Fibroblast of lung (primary cell): ENCODE measurements around the gene TOP3A.

Experiments
- EZH2 ChIP-seq: IDR thresholded peaks from 2 replicates; pipeline ENCODE4 v1.5.1; 2012; ENCODE audit warnings: low read length, control low read depth, mild to moderate bottlenecking; ENCODE audit errors: missing control alignments
- TF ChIP-seq, protein P1 (sequence below), 2 donors: IDR thresholded peaks in 1 of 2; conservative IDR thresholded peaks in 1 of 2; 1 replicate in 1 of 2; 2 replicates in 1 of 2; pipeline ENCODE4 v1.5.1; 2011 to 2012; ENCODE audit warnings: low read length in 2 of 2, control low read depth in 1 of 2, inconsistent platforms in 1 of 2, low read depth in 1 of 2, mild to moderate bottlenecking in 1 of 2

- TF ChIP-seq, protein P1, sequence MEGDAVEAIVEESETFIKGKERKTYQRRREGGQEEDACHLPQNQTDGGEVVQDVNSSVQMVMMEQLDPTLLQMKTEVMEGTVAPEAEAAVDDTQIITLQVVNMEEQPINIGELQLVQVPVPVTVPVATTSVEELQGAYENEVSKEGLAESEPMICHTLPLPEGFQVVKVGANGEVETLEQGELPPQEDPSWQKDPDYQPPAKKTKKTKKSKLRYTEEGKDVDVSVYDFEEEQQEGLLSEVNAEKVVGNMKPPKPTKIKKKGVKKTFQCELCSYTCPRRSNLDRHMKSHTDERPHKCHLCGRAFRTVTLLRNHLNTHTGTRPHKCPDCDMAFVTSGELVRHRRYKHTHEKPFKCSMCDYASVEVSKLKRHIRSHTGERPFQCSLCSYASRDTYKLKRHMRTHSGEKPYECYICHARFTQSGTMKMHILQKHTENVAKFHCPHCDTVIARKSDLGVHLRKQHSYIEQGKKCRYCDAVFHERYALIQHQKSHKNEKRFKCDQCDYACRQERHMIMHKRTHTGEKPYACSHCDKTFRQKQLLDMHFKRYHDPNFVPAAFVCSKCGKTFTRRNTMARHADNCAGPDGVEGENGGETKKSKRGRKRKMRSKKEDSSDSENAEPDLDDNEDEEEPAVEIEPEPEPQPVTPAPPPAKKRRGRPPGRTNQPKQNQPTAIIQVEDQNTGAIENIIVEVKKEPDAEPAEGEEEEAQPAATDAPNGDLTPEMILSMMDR (conservative IDR thresholded peaks at IDR 0.05 in 1 of 2, IDR thresholded peaks at IDR 0.05 in 1 of 2; ENCODE audit: low read depth in 1 of 2, low read length in 2 of 2) = no peak
- no peak for TF ChIP-seq EZH2
These were observed 85.5 kb downstream of the TOP3A start for GRCh38 chr17:18229254-18229653.
